ENCODE measurements around the gene MAPKAPK5. TPM values are rescaled to one million over a fixed set of nuclear protein-coding genes. Genes with fewer than 3 reads are reported as not detected.

The MAPKAPK5 gene
- total and polyA plus RNA-seq, 2 experiments from 2014 or later: 41.5 to 77.0 TPM

- H3K36me3 ChIP-seq (ENCODE audit: insufficient read depth): peaks cover 10% of the 10 kb centered on the region
- peaks cover 64% of the 10 kb centered on the region for H3K79me2 ChIP-seq (replicated peaks; ENCODE audit: insufficient read depth)
- peaks cover 22% of the 10 kb centered on the region for H4K20me1 ChIP-seq (replicated peaks; ENCODE audit: insufficient read depth)
- peaks cover 9% of the 10 kb centered on the region; the same call in 2 of the 3 replicates for H3K9me3 Mint-ChIP-seq
- H3K36me3 Mint-ChIP-seq (ENCODE audit: low read depth): peaks cover 46% of the 10 kb centered on the region
- H3K4me1 Mint-ChIP-seq: peaks cover 22% of the 10 kb centered on the region
- peak overlapping the region; percentile 91 for H3K4me3 ChIP-seq
- peak overlapping the region; percentile 96 for H3K4me3 Mint-ChIP-seq
- H3K27me3 Mint-ChIP-seq (ENCODE audit: insufficient read depth, low read depth, poor library complexity): peaks cover 22% of the 10 kb centered on the region
- H3K27ac Mint-ChIP-seq: peak overlapping the region; percentile 100
- ATAC-seq (no peak), DNase-seq (ENCODE audit: low spot score) (no peak)
- H3F3A ChIP-seq (replicated peaks; ENCODE audit: low read depth): peaks cover 22% of the 10 kb centered on the region
- H2AFZ ChIP-seq: no peak overlapping the region
- no peaks in the 10 kb centered on the region for H3K27me3 ChIP-seq (ENCODE audit: insufficient read depth)
- peaks cover 20% of the 10 kb centered on the region for H3K4me1 ChIP-seq (ENCODE audit: insufficient read depth)
- H3K27ac ChIP-seq (ENCODE audit: low read depth): peak overlapping the region; percentile 95; the same call in 1 of the 2 replicates
- peak overlapping the region; percentile 98 for H3K4me2 ChIP-seq
- no peak for TF ChIP-seq REST (IDR thresholded peaks at IDR 0.05; ENCODE audit: unreplicated experiment)
- H3K9me2 ChIP-seq (ENCODE audit: insufficient read depth): no peaks in the 10 kb centered on the region
Measured at GRCh38 chr12:111840807-111841206, 1.2 kb upstream of the MAPKAPK5 start.

- no peaks in the 10 kb centered on the region for H3K9me2 ChIP-seq (ENCODE audit: insufficient read depth)
- H3K27me3 Mint-ChIP-seq (ENCODE audit: insufficient read depth, low read depth, poor library complexity): peaks cover 22% of the 10 kb centered on the region
- H3K4me3 Mint-ChIP-seq: peak overlapping the region; percentile 96
- peaks cover 20% of the 10 kb centered on the region for H3K4me1 ChIP-seq (ENCODE audit: insufficient read depth)
- peak overlapping the region; percentile 100 for H3K27ac Mint-ChIP-seq
- no peak for ATAC-seq
- peak overlapping the region; percentile 78; the same call in 1 of the 2 replicates for H2AFZ ChIP-seq
- TF ChIP-seq ZNF462 (CRISPR knock-in tag; IDR thresholded peaks at IDR 0.05) (no peak), ZNF114 (CRISPR knock-in tag; IDR thresholded peaks at IDR 0.05) (no peak), REST (IDR thresholded peaks at IDR 0.05; ENCODE audit: unreplicated experiment) (no peak), ZNF331 (CRISPR knock-in tag; IDR thresholded peaks at IDR 0.05; ENCODE audit: low read depth) (no peak), STAT1 (IDR thresholded peaks at IDR 0.05; ENCODE audit: unreplicated experiment) (no peak), NANOG (IDR thresholded peaks at IDR 0.05; ENCODE audit: borderline replicate concordance) (no peak)
- peaks cover 22% of the 10 kb centered on the region for H3K4me1 Mint-ChIP-seq
- H3K36me3 ChIP-seq (ENCODE audit: insufficient read depth): peaks cover 10% of the 10 kb centered on the region
- peak overlapping the region; percentile 91 for H3K4me3 ChIP-seq
- peaks cover 69% of the 10 kb centered on the region for H3K79me2 ChIP-seq (replicated peaks; ENCODE audit: insufficient read depth)
- H3K27ac ChIP-seq (ENCODE audit: low read depth): peak overlapping the region; percentile 95
- peak overlapping the region; percentile 98 for H3K4me2 ChIP-seq
- peaks cover 22% of the 10 kb centered on the region for H3F3A ChIP-seq (replicated peaks; ENCODE audit: low read depth)
- H3K36me3 Mint-ChIP-seq (ENCODE audit: low read depth): peaks cover 46% of the 10 kb centered on the region
- H3K9me3 Mint-ChIP-seq: peaks cover 4% of the 10 kb centered on the region; the same call in 1 of the 3 replicates
- no peaks in the 10 kb centered on the region for H3K27me3 ChIP-seq (ENCODE audit: insufficient read depth)
- H4K20me1 ChIP-seq (replicated peaks; ENCODE audit: insufficient read depth): peaks cover 25% of the 10 kb centered on the region
- no peak for DNase-seq (ENCODE audit: low spot score)
Measured at GRCh38 chr12:111841236-111841749, 735 bp upstream of the MAPKAPK5 start.
